ENCODE data around the gene RSPH9. TPM values are rescaled to one million over a fixed set of nuclear protein-coding genes. Genes with fewer than 3 reads are reported as not detected.

The RSPH9 gene
- total and polyA plus RNA-seq, 4 donors = under 0.01 to 0.19 (median 0.12) TPM

GRCh38 chr6:43676962-43677606 is 32.2 kb downstream of the RSPH9 start:
- H3K4me3 ChIP-seq (ENCODE audit: low read depth in 1 of 3, low read length in 3 of 3) = no peak overlapping the region
- DNase-seq (ENCODE audit: low spot score) = no peak
- WGBS = 90% methylated on average over 7 of the region's 7 CpGs
- no peaks in the 10 kb centered on the region for H3K9me3 ChIP-seq (ENCODE audit: control insufficient read depth in 4 of 4, low read length in 3 of 4)
- no peaks in the 10 kb centered on the region for H3K27me3 ChIP-seq (ENCODE audit: control insufficient read depth in 4 of 4, insufficient read depth in 4 of 4, low read length in 3 of 4)
- no peak overlapping the region for H3K27ac ChIP-seq (ENCODE audit: low read depth in 1 of 2, low read length in 2 of 2)
- peaks cover 14 to 64% (median 28%) of the 10 kb centered on the region in 4 donors for H3K36me3 ChIP-seq (ENCODE audit: control insufficient read depth in 4 of 4, insufficient read depth in 3 of 4, low read depth in 1 of 4, low read length in 3 of 4)
- TF ChIP-seq HNF4A (conservative IDR thresholded peaks at IDR 0.05) = no peak
- TF ChIP-seq EGR1 (IDR thresholded peaks at IDR 0.05; ENCODE audit: low read depth in 2 of 2) = no peak
- TF ChIP-seq HNF4G (IDR thresholded peaks at IDR 0.05) = no peak
- TF ChIP-seq GABPA (IDR thresholded peaks at IDR 0.05 in 1 of 2, conservative IDR thresholded peaks at IDR 0.05 in 1 of 2) = no peak
- TF ChIP-seq JUND (IDR thresholded peaks at IDR 0.05) = no peak
- no peak for TF ChIP-seq REST (IDR thresholded peaks at IDR 0.05)
- no peak for TF ChIP-seq RAD21 (IDR thresholded peaks at IDR 0.05)
- no peak for TF ChIP-seq CTCF (IDR thresholded peaks at IDR 0.05; ENCODE audit: low read depth, low read length, missing input control)
- no peak for TF ChIP-seq ATF3 (IDR thresholded peaks at IDR 0.05)
- TF ChIP-seq MAX (IDR thresholded peaks at IDR 0.05) = no peak
- no peak for TF ChIP-seq NR2F2 (IDR thresholded peaks at IDR 0.05)
- TF ChIP-seq RXRA (IDR thresholded peaks at IDR 0.05) = no peak
- TF ChIP-seq FOXA1 (IDR thresholded peaks at IDR 0.05) = no peak
- TF ChIP-seq ZBTB33 (IDR thresholded peaks at IDR 0.05) = no peak
- no peak for TF ChIP-seq TAF1 (conservative IDR thresholded peaks at IDR 0.05)
- no peak for TF ChIP-seq SP1 (IDR thresholded peaks at IDR 0.05)
- H3K4me1 ChIP-seq (ENCODE audit: control insufficient read depth in 4 of 4, insufficient read depth in 4 of 4, low read length in 3 of 4) = peaks cover 0 to 7% (median 3%) of the 10 kb centered on the region in 4 donors
- no peak overlapping the region for H3K9ac ChIP-seq (ENCODE audit: low read depth in 1 of 2, low read length in 2 of 2)

Data from liver (tissue), 9 donors.